GM12878 (cell line): ENCODE data around the gene AMPD2. TPM values are rescaled to one million over a fixed set of nuclear protein-coding genes. Genes with fewer than 3 reads are reported as not detected.

Experiments used
- ATAC-seq: fragments of 200-7000 bp; cut with Tn5 transposase; 3 replicates; pipeline ENCODE4 v1.9.1; 2020; ENCODE audit warnings: mild to moderate bottlenecking, moderate library complexity
- BruUV-seq: library from RNA; stranded (reverse); fragments of 400-500 nt; replicated peaks from 2 replicates; lab custom pipeline; 2021; lab: Mats Ljungman, UMichigan
- CTCF ChIA-PET: fragments of 300-600 bp; sonication (Branson Sonifier 250); formaldehyde crosslinking; extraction: SDS; loops from one replicate; lab custom pipeline; 2021; ENCODE audit warnings: inconsistent platforms; lab: Yijun Ruan, JAX
- POLR2A ChIA-PET: fragments of 350-600 bp; formaldehyde crosslinking; extraction: SDS; loops from one replicate; lab custom pipeline; 2021; ENCODE audit warnings: inconsistent platforms; lab: Charles Lee
- RAD21 ChIA-PET: fragments of 300-600 bp; sonication (Branson Sonifier 250); formaldehyde crosslinking; loops from one replicate; lab custom pipeline; 2023; ENCODE audit warnings: antibody characterized with exemption; ENCODE audit not compliant: unreplicated experiment; lab: Charles Lee
- SMC1A ChIA-PET: fragments of 300-600 bp; sonication (Branson Sonifier 250); formaldehyde crosslinking; loops from one replicate; lab custom pipeline; 2023; ENCODE audit not compliant: unreplicated experiment, uncharacterized antibody; lab: Charles Lee
- DNase-seq: peaks from one replicate; pipeline ENCODE4 v3.0.0-alpha.2; 2011; ENCODE audit warnings: low read depth, low spot score
- FAIRE-seq: peaks from 3 replicates; lab custom pipeline; 2011; peaks lifted over from hg19 to GRCh38; lab: Jason Lieb, UNC
- H2AFZ ChIP-seq: 2 replicates; pipeline ENCODE4 v1.6.0; 2011; ENCODE audit warnings: low read depth, low read length, control low read depth; ENCODE audit not compliant: control insufficient read depth
- H3K27ac ChIP-seq: 2 replicates; pipeline ENCODE4 v1.5.1; 2011; ENCODE audit warnings: control low read depth; ENCODE audit not compliant: control insufficient read depth, insufficient read depth
- H3K27me3 ChIP-seq, 2 experiments: replicated peaks in 1 of 2; 2 replicates each; pipeline versions ENCODE4 v1.6.0 to v1.6.1; 2011; ENCODE audit warnings: low read length in 1 of 2; ENCODE audit not compliant: control insufficient read depth in 2 of 2, insufficient read depth in 2 of 2
- H3K36me3 ChIP-seq, 2 experiments: 2 replicates each; pipeline ENCODE4 v1.5.1; 2011; ENCODE audit warnings: low read length in 1 of 2; ENCODE audit not compliant: control insufficient read depth in 2 of 2, insufficient read depth in 2 of 2
- H3K4me1 ChIP-seq: 2 replicates; pipeline ENCODE4 v1.6.1; 2011; ENCODE audit warnings: mild to moderate bottlenecking, low read length, moderate library complexity, mixed read lengths; ENCODE audit not compliant: control insufficient read depth, insufficient read depth
- H3K4me2 ChIP-seq: 2 replicates; pipeline ENCODE4 v1.6.0; 2011; ENCODE audit warnings: control low read depth; ENCODE audit not compliant: control insufficient read depth, insufficient read depth
- H3K4me3 ChIP-seq: fragments of 200-600 bp; sonication (generic); 2 replicates; pipeline ENCODE4 v1.5.1; 2016
- H3K79me2 ChIP-seq: 2 replicates; pipeline ENCODE4 v1.6.0; 2011; ENCODE audit warnings: low read length; ENCODE audit not compliant: control insufficient read depth, insufficient read depth
- H3K9ac ChIP-seq: 2 replicates; pipeline ENCODE4 v1.8.0; 2011; ENCODE audit warnings: low read length, control low read depth, mixed read lengths; ENCODE audit not compliant: control insufficient read depth, insufficient read depth
- H3K9me3 ChIP-seq: replicated peaks from 3 replicates; pipeline ENCODE4 v1.5.1; 2011; ENCODE audit warnings: mild to moderate bottlenecking, low read length; ENCODE audit not compliant: control insufficient read depth, insufficient read depth
- H4K20me1 ChIP-seq: 2 replicates; pipeline ENCODE4 v1.6.0; 2011; ENCODE audit not compliant: control insufficient read depth, insufficient read depth
- BHLHE40 ChIP-seq, 2 experiments: fragments of 450-650 bp in 1 of 2; IDR thresholded peaks; 2 replicates each; pipeline ENCODE4 v1.6.1; 2011 to 2017; ENCODE audit warnings: low read depth in 2 of 2, borderline replicate concordance in 1 of 2, improper control_type of control experiment in 1 of 2, low read length in 1 of 2, mild to moderate bottlenecking in 1 of 2
- CEBPZ ChIP-seq: fragments of 150-350 bp; IDR thresholded peaks from 2 replicates; pipeline ENCODE4 v1.6.1; 2016; ENCODE audit warnings: low read depth, low read length
- CTCF ChIP-seq, 3 experiments: IDR thresholded peaks in 2 of 3; conservative IDR thresholded peaks in 1 of 3; 2 replicates each; pipeline ENCODE4 v1.5.1; 2011; ENCODE audit warnings: low read depth in 3 of 3, low read length in 3 of 3, mild to moderate bottlenecking in 3 of 3, control low read depth in 2 of 3, moderate library complexity in 2 of 3, inconsistent platforms in 1 of 3, mixed read lengths in 1 of 3; ENCODE audit not compliant: control insufficient read depth in 2 of 3, insufficient read depth in 1 of 3; ENCODE audit errors: extremely low read depth in 1 of 3
- EED ChIP-seq: sonication (generic); IDR thresholded peaks from 2 replicates; pipeline ENCODE4 v1.6.1; 2016; ENCODE audit warnings: antibody characterized with exemption, low read depth
- FOXM1 ChIP-seq: IDR thresholded peaks from 2 replicates; pipeline ENCODE4 v1.6.1; 2012; ENCODE audit warnings: low read depth, mild to moderate bottlenecking, inconsistent platforms, low read length, moderate library complexity
- GATAD2B ChIP-seq: fragments of 450-650 bp; conservative IDR thresholded peaks from 2 replicates; pipeline ENCODE4 v1.6.1; 2017; ENCODE audit warnings: low read depth, mild to moderate bottlenecking, moderate library complexity
- IKZF1 ChIP-seq: fragments of 450-650 bp; conservative IDR thresholded peaks from 2 replicates; pipeline ENCODE4 v1.6.1; 2017; ENCODE audit warnings: antibody characterized with exemption, mild to moderate bottlenecking
- IKZF2 ChIP-seq, 2 experiments: fragments of 450-650 bp; IDR thresholded peaks; 2 replicates each; pipeline ENCODE4 v1.6.1; 2017; ENCODE audit warnings: mild to moderate bottlenecking in 2 of 2, moderate library complexity in 2 of 2
- MXI1 ChIP-seq: fragments of 150-350 bp; IDR thresholded peaks from 2 replicates; pipeline ENCODE4 v1.6.1; 2011; ENCODE audit warnings: low read depth, mild to moderate bottlenecking, inconsistent platforms, low read length, improper control_type of control experiment
- NBN ChIP-seq: fragments of 450-650 bp; IDR thresholded peaks from 2 replicates; pipeline ENCODE4 v1.6.1; 2016
- RAD21 ChIP-seq: IDR thresholded peaks from 2 replicates; pipeline ENCODE4 v1.6.1; 2011; ENCODE audit warnings: mild to moderate bottlenecking, low read depth, low read length, moderate library complexity; ENCODE audit not compliant: insufficient read depth
- RBBP5 ChIP-seq: fragments of 200-600 bp; sonication (generic); conservative IDR thresholded peaks from 2 replicates; pipeline ENCODE4 v1.6.1; 2016
- SMC3 ChIP-seq: IDR thresholded peaks from 2 replicates; pipeline ENCODE4 v1.6.1; 2011; ENCODE audit warnings: low read length, improper control_type of control experiment, borderline replicate concordance
- SREBF1 ChIP-seq: IDR thresholded peaks from 2 replicates; pipeline ENCODE4 v1.6.1; 2012; ENCODE audit warnings: mild to moderate bottlenecking, low read length
- STAT1 ChIP-seq: fragments of 450-650 bp; conservative IDR thresholded peaks from 2 replicates; pipeline ENCODE4 v1.6.1; 2014; ENCODE audit warnings: antibody characterized with exemption, mild to moderate bottlenecking
- TARDBP ChIP-seq: IDR thresholded peaks from 2 replicates; pipeline ENCODE4 v1.6.1; 2016; ENCODE audit warnings: borderline replicate concordance
- YY1 ChIP-seq: IDR thresholded peaks from 2 replicates; pipeline ENCODE4 v1.6.1; 2011; ENCODE audit warnings: low read depth, mild to moderate bottlenecking, low read length
- ZNF207 ChIP-seq: fragments of 450-650 bp; IDR thresholded peaks from 2 replicates; pipeline ENCODE4 v1.6.1; 2014; ENCODE audit warnings: antibody characterized with exemption, mild to moderate bottlenecking, borderline replicate concordance
- WGBS: methylation state at CpG from one replicate; pipeline ENCODE4 v1.1.6; 2016; ENCODE audit warnings: low lambda C conversion rate; ENCODE audit not compliant: insufficient replicate concordance, insufficient coverage; ENCODE audit errors: missing lambda C conversion rate; 5-methylcytosine and 5-hydroxymethylcytosine counted together
- in situ Hi-C: fragments of 300-500 bp; cut with MboI; formaldehyde crosslinking; loops from 9 replicates; pipeline ENCODE4 v1.14.3; 2018; ENCODE audit warnings: mixed read lengths
- intact Hi-C: fragments of 100-400 bp; cut with micrococcal nuclease; formaldehyde crosslinking; loops from one replicate; pipeline ENCODE4 v1.14.2; 2022; ENCODE audit not compliant: unreplicated experiment
- polyA plus RNA-seq, 11 experiments: library from polyadenylated mRNA; depleted of rRNA in 4 of 11; unstranded in 6 of 11; stranded (reverse) in 5 of 11; fragments of >200 nt; fragmentation: Nextera tagmentation in 4 of 11; fragmentation: Illumina TruSeq in 1 of 11; extraction: Ambion mirVana in 4 of 11; extraction: Trizol in 1 of 11; gene quantifications; 1 replicate in 1 of 11; 2 replicates in 10 of 11; pipeline versions ENCODE4 v1.2.1 to v1.2.3, GENCODE V29; 2011 to 2016; ENCODE audit warnings: inconsistent platforms in 2 of 11, missing spikeins in 2 of 11, low read depth in 1 of 11
- total RNA-seq, 4 experiments: library from RNA; depleted of rRNA in 3 of 4; stranded (reverse); fragments of >200 nt in 3 of 4; fragmentation: Illumina TruSeq in 1 of 4; extraction: Trizol in 1 of 4; gene quantifications; 2 replicates each; pipeline versions ENCODE4 v1.2.1 to v1.2.3, GENCODE V29; 2013 to 2021

Gene AMPD2
- total and polyA plus RNA-seq, 10 of the 15 experiments (the other 5 are each of a cell fraction or from before 2014, with no cell fraction given), result 2.0 to 75.9 (median 31.3) TPM

- peak; percentile 44 for FAIRE-seq
- in situ Hi-C loops, result loop anchor here (5.0 kb wide), 2 partner anchors 129 to 344 kb away; no protein-coding TSS in a partner anchor
- TF ChIP-seq RAD21, result peak; percentile 87
- 0 out of 2 replicates have a peak, but pooled peaks have one; percentile 28 for TF ChIP-seq FOXM1
- TF ChIP-seq NBN, result no peak
- TF ChIP-seq SMC3, result peak; percentile 94
- peak; percentile 45; the same call in 1 of the 2 replicates for TF ChIP-seq IKZF1
- TF ChIP-seq CEBPZ, result no peak
- TF ChIP-seq GATAD2B, result peak; percentile 41; the same call in 1 of the 2 replicates
- TF ChIP-seq RBBP5, result no peak
- TF ChIP-seq MXI1, result 0 out of 2 replicates have a peak, but pooled peaks have one; percentile 29
- TF ChIP-seq IKZF2 (IDR thresholded peaks at IDR 0.05), result peak in 1 of 2 experiments; percentile 14; a peak in 1 of 4 replicates
- TF ChIP-seq TARDBP, result 0 out of 2 replicates have a peak, but pooled peaks have one; percentile 16
- TF ChIP-seq BHLHE40 (IDR thresholded peaks at IDR 0.05; ENCODE audit: borderline replicate concordance in 1 of 2, low read depth in 2 of 2, low read length in 1 of 2), result peak in 1 of 2 experiments; percentile 27; a peak in 1 of 4 replicates
- peak; percentile 91 to 97 (median 92) for TF ChIP-seq CTCF (IDR thresholded peaks at IDR 0.05 in 2 of 3, conservative IDR thresholded peaks at IDR 0.05 in 1 of 3; ENCODE audit: control insufficient read depth in 2 of 3, extremely low read depth in 1 of 3, insufficient read depth in 1 of 3, low read depth in 3 of 3, low read length in 3 of 3)
- no peak for TF ChIP-seq SREBF1
- TF ChIP-seq STAT1, result no peak
- TF ChIP-seq ZNF207, result no peak
- 0 out of 2 replicates have a peak, but pooled peaks have one; percentile 35 for TF ChIP-seq EED
- peak; percentile 73 for TF ChIP-seq YY1
These were observed 24.0 kb downstream of the AMPD2 start for GRCh38 chr1:109643385-109644230.

More at GRCh38 chr1:109643385-109644230, 24.0 kb downstream of the AMPD2 start:
- H3K36me3 ChIP-seq, result no peaks in the 10 kb centered on the region
- CTCF ChIA-PET, result interaction anchor here (0.9 to 10.7 kb wide), 11 partner anchors 10 to 342 kb away, joined by 3 to 299 read pairs (median 4); partner anchors contain the start of genes AHCYL1, GNAI3, GSTM1 and GSTM4
- H2AFZ ChIP-seq, result peak overlapping the region; percentile 90
- H4K20me1 ChIP-seq, result no peaks in the 10 kb centered on the region
- no peak overlapping the region for H3K4me3 ChIP-seq
- ATAC-seq, result peak; percentile 98
- H3K4me1 ChIP-seq, result peaks cover 9% of the 10 kb centered on the region
- no TSS peak for BruUV-seq
- H3K9me3 ChIP-seq, result no peaks in the 10 kb centered on the region
- H3K4me2 ChIP-seq, result peak overlapping the region; percentile 67
- no peaks in the 10 kb centered on the region for H3K27me3 ChIP-seq
- SMC1A ChIA-PET, result interaction anchor here (1.0 to 9.1 kb wide), 7 partner anchors 9 to 342 kb away, joined by 3 to 95 read pairs (median 8); partner anchors contain the start of gene AHCYL1
- 31% methylated on average over 32 of the region's 32 CpGs for WGBS
- no peak for DNase-seq
- RAD21 ChIA-PET, result interaction anchor here (0.9 to 2.5 kb wide), 3 partner anchors 95 to 134 kb away, joined by 3 to 6 read pairs (median 3); partner anchors contain the start of gene GNAI3
- H3K9ac ChIP-seq, result peak overlapping the region; percentile 51; the same call in 1 of the 2 replicates
- intact Hi-C loops, result loop anchor here (5.0 kb wide), 4 partner anchors 44 to 339 kb away; partner anchors contain the start of genes AHCYL1, GNAI3 and GSTM1
- no peaks in the 10 kb centered on the region for H3K79me2 ChIP-seq
- H3K27ac ChIP-seq, result no peak overlapping the region
- POLR2A ChIA-PET, result no interaction called here
